Mucosa of stomach (tissue), 1 donor: ENCODE results near the gene FAM107B.
"Not testable (repeated sequence)": the region's sequence is repeated elsewhere in the genome, so short reads cannot be mapped to it uniquely, and the experiment has no call there.

Experiments
- H3K27me3 ChIP-seq: one replicate; pipeline ENCODE4 v1.7.0; 2013; ENCODE audit warnings: mild to moderate bottlenecking, low read length; ENCODE audit not compliant: control insufficient read depth, insufficient read depth
- H3K36me3 ChIP-seq: one replicate; pipeline ENCODE4 v1.7.0; 2013; ENCODE audit warnings: low read length; ENCODE audit not compliant: control insufficient read depth, insufficient read depth
- H3K4me1 ChIP-seq: one replicate; pipeline ENCODE4 v1.7.0; 2013; ENCODE audit warnings: mild to moderate bottlenecking, low read length; ENCODE audit not compliant: control insufficient read depth, insufficient read depth
- H3K4me3 ChIP-seq: one replicate; pipeline ENCODE4 v1.7.0; 2013; ENCODE audit warnings: low read length
- H3K9ac ChIP-seq: one replicate; pipeline ENCODE4 v1.7.0; 2013; ENCODE audit warnings: mild to moderate bottlenecking, low read length, moderate library complexity
- H3K9me3 ChIP-seq: one replicate; pipeline ENCODE4 v1.7.0; 2013; ENCODE audit warnings: mild to moderate bottlenecking, low read length, moderate library complexity; ENCODE audit not compliant: control insufficient read depth
- donor health status: Pancreatic carcinoma.

Gene FAM107B

GRCh38 chr10:14653271-14654161, 121.2 kb downstream of the FAM107B start:
- Histone ChIP-seq H3K9me3 (no peaks in the 10 kb centered on the region), H3K4me1 (peaks cover 22% of the 10 kb centered on the region), H3K36me3 (no peaks in the 10 kb centered on the region), H3K27me3 (no peaks in the 10 kb centered on the region), H3K4me3 (no peak overlapping the region), H3K9ac (no peak overlapping the region)

- Histone ChIP-seq H3K4me1 (peaks cover 29% of the 10 kb centered on the region), H3K4me3 (no peak overlapping the region), H3K9ac (no peak overlapping the region), H3K36me3 (no peaks in the 10 kb centered on the region), H3K9me3 (no peaks in the 10 kb centered on the region), H3K27me3 (no peaks in the 10 kb centered on the region)
Observed at GRCh38 chr10:14652816-14653215, 121.9 kb downstream of the FAM107B start.

- Histone ChIP-seq H3K4me1 (peaks cover 32% of the 10 kb centered on the region), H3K27me3 (no peaks in the 10 kb centered on the region), H3K4me3 (no peak overlapping the region), H3K36me3 (no peaks in the 10 kb centered on the region), H3K9me3 (no peaks in the 10 kb centered on the region), H3K9ac (no peak overlapping the region)
Observed at GRCh38 chr10:14652067-14652466, 122.6 kb downstream of the FAM107B start.

GRCh38 chr10:14649739-14650138, 125.0 kb downstream of the FAM107B start:
- no peaks in the 10 kb centered on the region for H3K36me3 ChIP-seq
- H3K4me3 ChIP-seq, result no peak overlapping the region
- H3K4me1 ChIP-seq, result peaks cover 32% of the 10 kb centered on the region
- no peaks in the 10 kb centered on the region for H3K9me3 ChIP-seq
- H3K27me3 ChIP-seq, result no peaks in the 10 kb centered on the region
- no peak overlapping the region for H3K9ac ChIP-seq

- H3K4me1 ChIP-seq, result peaks cover 32% of the 10 kb centered on the region
- H3K4me3 ChIP-seq, result no peak overlapping the region
- H3K9ac ChIP-seq, result no peak overlapping the region
Observed at GRCh38 chr10:14648946-14649345, 125.8 kb downstream of the FAM107B start.

GRCh38 chr10:14648005-14648765, 126.5 kb downstream of the FAM107B start:
- Histone ChIP-seq H3K9me3 (no peaks in the 10 kb centered on the region), H3K4me3 (no peak overlapping the region), H3K9ac (no peak overlapping the region), H3K4me1 (peaks cover 24% of the 10 kb centered on the region), H3K27me3 (no peaks in the 10 kb centered on the region), H3K36me3 (no peaks in the 10 kb centered on the region)

More at GRCh38 chr10:14648946-14649345, 125.8 kb downstream of the FAM107B start:
- Histone ChIP-seq H3K9me3 (no peaks in the 10 kb centered on the region), H3K36me3 (no peaks in the 10 kb centered on the region), H3K27me3 (no peaks in the 10 kb centered on the region)

- H3K36me3 ChIP-seq, result no peaks in the 10 kb centered on the region
- no peaks in the 10 kb centered on the region for H3K27me3 ChIP-seq
- no peaks in the 10 kb centered on the region for H3K9me3 ChIP-seq
- H3K9ac ChIP-seq, result no peak overlapping the region
- no peak overlapping the region for H3K4me3 ChIP-seq
- H3K4me1 ChIP-seq, result peaks cover 23% of the 10 kb centered on the region
Observed at GRCh38 chr10:14645239-14645960, 129.3 kb downstream of the FAM107B start.

- no peaks in the 10 kb centered on the region for H3K36me3 ChIP-seq
- H3K27me3 ChIP-seq, result no peaks in the 10 kb centered on the region
- no peak overlapping the region for H3K9ac ChIP-seq
- no peak overlapping the region for H3K4me3 ChIP-seq
- no peaks in the 10 kb centered on the region for H3K9me3 ChIP-seq
- no peaks in the 10 kb centered on the region for H3K4me1 ChIP-seq
Observed at GRCh38 chr10:14639637-14640036, 135.1 kb downstream of the FAM107B start.

GRCh38 chr10:14635043-14635710, 139.5 kb downstream of the FAM107B start:
- Histone ChIP-seq H3K9me3 (no peaks in the 10 kb centered on the region), H3K9ac (no peak overlapping the region), H3K4me1 (no peaks in the 10 kb centered on the region), H3K27me3 (no peaks in the 10 kb centered on the region), H3K36me3 (no peaks in the 10 kb centered on the region), H3K4me3 (no peak overlapping the region)

- not testable (repeated sequence) for H3K4me1 ChIP-seq, H3K27me3 ChIP-seq, H3K9ac ChIP-seq, H3K9me3 ChIP-seq, H3K36me3 ChIP-seq, H3K4me3 ChIP-seq
Observed at GRCh38 chr10:14634572-14634971, 140.1 kb downstream of the FAM107B start.

GRCh38 chr10:14625765-14626525, 148.8 kb downstream of the FAM107B start:
- Histone ChIP-seq H3K9me3 (no peaks in the 10 kb centered on the region), H3K9ac (no peak overlapping the region), H3K27me3 (no peaks in the 10 kb centered on the region), H3K4me1 (peaks cover 20% of the 10 kb centered on the region), H3K36me3 (no peaks in the 10 kb centered on the region), H3K4me3 (no peak overlapping the region)
